Activated CD4-positive, CD25-positive, alpha-beta regulatory T cell treated with anti-CD3 and anti-CD28 coated beads, Interleukin-2, amount 50 U/mL, for 16 hours (primary cell): ENCODE results near the gene MAPK7.
A peak's percentile ranks its signal among the peaks of the same experiment; 100 is the strongest.

Source experiments
- DNase-seq: peaks from one replicate; pipeline ENCODE4 v3.0.0-alpha.2; 2020; ENCODE audit warnings: low read depth, low spot score

MAPK7 gene

GRCh38 chr17:19378416-19379360, at the start of gene MAPK7:
Gene MAPK7 (plus strand): TSS chr17:19378498. CDS start chr17:19378901, 403 bp downstream.
- DNase-seq, result no peak

- no peak for DNase-seq
Measured at GRCh38 chr17:19329136-19329535, 49.2 kb upstream of the MAPK7 start.

- DNase-seq, result no peak
Measured at GRCh38 chr17:19329839-19330238, 48.5 kb upstream of the MAPK7 start.

GRCh38 chr17:19330271-19330670, 48.0 kb upstream of the MAPK7 start:
- no peak for DNase-seq

- no peak for DNase-seq
Measured at GRCh38 chr17:19331134-19331533, 47.2 kb upstream of the MAPK7 start.

- DNase-seq, result no peak
Measured at GRCh38 chr17:19331543-19332245, 46.6 kb upstream of the MAPK7 start.

- DNase-seq, result no peak
Measured at GRCh38 chr17:19332371-19333131, 45.7 kb upstream of the MAPK7 start.

- no peak for DNase-seq
Measured at GRCh38 chr17:19333132-19333440, 45.2 kb upstream of the MAPK7 start.

- DNase-seq, result no peak
Measured at GRCh38 chr17:19333736-19334290, 44.5 kb upstream of the MAPK7 start.

GRCh38 chr17:19334331-19334730, 44.0 kb upstream of the MAPK7 start:
- DNase-seq, result no peak

GRCh38 chr17:19335951-19336631, 42.2 kb upstream of the MAPK7 start:
- DNase-seq, result no peak

GRCh38 chr17:19336938-19337711, 41.2 kb upstream of the MAPK7 start:
- DNase-seq, result no peak

GRCh38 chr17:19337712-19338023, 40.6 kb upstream of the MAPK7 start:
- DNase-seq, result no peak

- DNase-seq, result peak; percentile 30
Measured at GRCh38 chr17:19338031-19338990, 40.0 kb upstream of the MAPK7 start.

GRCh38 chr17:19339341-19339815, 38.9 kb upstream of the MAPK7 start:
- no peak for DNase-seq

GRCh38 chr17:19341211-19341631, 37.1 kb upstream of the MAPK7 start:
- DNase-seq, result no peak

GRCh38 chr17:19341641-19342610, 36.4 kb upstream of the MAPK7 start:
- DNase-seq, result no peak

GRCh38 chr17:19342611-19343255, 35.6 kb upstream of the MAPK7 start:
- DNase-seq, result no peak
